Measurements from ENCODE around the gene COA5. TPM values are rescaled to one million over a fixed set of nuclear protein-coding genes. Genes with fewer than 3 reads are reported as not detected.

The COA5 gene, protein sequence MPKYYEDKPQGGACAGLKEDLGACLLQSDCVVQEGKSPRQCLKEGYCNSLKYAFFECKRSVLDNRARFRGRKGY
- total RNA-seq, result 49.4 and 52.4 TPM in 2 replicates
- 35.7 TPM for polyA plus RNA-seq (2012)

- peak; percentile 92 for DNase-seq (ENCODE audit: low read depth)
These were observed at the start of gene COA5, which contains the start of gene UNC50 for GRCh38 chr2:98608116-98608961. Gene COA5, minus strand, starts transcription at chr2:98608512. Its CDS starts 107 bp downstream, at chr2:98608405. Gene UNC50, plus strand, starts transcription at chr2:98608589. Its CDS starts 1,171 bp downstream, at chr2:98609760.

- DNase-seq (ENCODE audit: low read depth), result no peak
These were observed 48.5 kb upstream of the COA5 start for GRCh38 chr2:98656800-98657199.

GRCh38 chr2:98654699-98655495, 46.6 kb upstream of the COA5 start:
- DNase-seq (ENCODE audit: low read depth), result no peak

DNA sequence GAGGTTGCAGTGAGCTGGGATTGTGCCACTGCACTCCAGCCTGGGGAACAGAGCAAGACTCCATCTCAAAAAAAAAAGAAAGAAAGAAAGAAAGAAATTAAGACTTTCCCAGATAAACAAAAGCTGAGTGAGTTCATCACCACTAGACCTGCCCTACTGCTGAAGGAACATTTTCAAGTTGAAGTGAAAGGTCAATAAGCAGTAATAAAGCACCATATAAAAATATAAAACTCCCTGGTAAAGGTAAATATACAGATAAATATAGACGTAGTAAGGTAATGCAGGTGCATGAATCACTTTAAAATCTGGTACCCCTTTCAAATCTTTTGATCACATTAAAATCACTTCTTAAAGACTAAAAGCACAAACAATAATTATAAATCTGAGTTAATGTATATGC, 42.7 kb upstream of the COA5 start:
- DNase-seq (ENCODE audit: low read depth), result no peak

DNA sequence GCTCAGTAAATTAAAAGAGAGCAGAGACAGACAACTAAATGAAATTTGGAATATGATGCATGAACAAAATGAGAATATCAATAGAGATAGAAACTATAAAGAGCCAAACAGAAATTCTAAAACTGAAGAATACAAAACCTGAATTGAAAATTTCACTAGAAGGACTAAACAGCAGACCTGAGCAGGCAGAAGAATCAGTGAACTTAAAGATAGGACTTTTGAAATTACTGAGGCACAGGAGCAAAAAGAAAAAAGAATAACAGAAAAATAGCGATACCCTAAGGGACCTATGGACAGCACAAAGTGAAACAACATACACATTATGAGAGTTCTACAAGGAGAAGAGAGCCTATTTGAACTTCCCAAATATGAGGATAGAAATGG, 41.7 kb upstream of the COA5 start:
- DNase-seq (ENCODE audit: low read depth), result no peak

GRCh38 chr2:98649135-98649991, 41.1 kb upstream of the COA5 start:
- DNase-seq (ENCODE audit: low read depth), result peak; percentile 85

GRCh38 chr2:98648451-98648850, 40.1 kb upstream of the COA5 start:
- DNase-seq (ENCODE audit: low read depth), result no peak

DNA sequence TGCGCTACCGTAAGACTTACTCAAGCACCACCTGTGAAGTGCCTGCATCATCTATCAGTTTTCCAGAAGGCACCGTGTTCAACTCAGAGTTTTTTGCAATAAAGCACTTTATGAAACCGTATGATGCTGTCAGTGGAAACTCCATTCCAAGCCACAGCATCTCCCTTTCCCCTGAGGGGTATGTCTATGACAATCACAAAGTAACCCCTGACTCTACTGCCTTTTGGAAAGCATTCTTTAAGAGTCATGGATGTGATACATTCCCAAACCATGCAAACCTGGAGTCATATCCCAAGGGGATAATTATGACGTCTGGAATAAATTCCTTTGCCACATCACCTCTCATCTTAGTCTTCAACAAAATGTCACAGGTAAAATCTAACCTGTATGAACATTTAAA, 39.3 kb upstream of the COA5 start:
- DNase-seq (ENCODE audit: low read depth), result no peak

- no peak for DNase-seq (ENCODE audit: low read depth)
These were observed 35.3 kb upstream of the COA5 start for GRCh38 chr2:98643496-98644100.

DNA sequence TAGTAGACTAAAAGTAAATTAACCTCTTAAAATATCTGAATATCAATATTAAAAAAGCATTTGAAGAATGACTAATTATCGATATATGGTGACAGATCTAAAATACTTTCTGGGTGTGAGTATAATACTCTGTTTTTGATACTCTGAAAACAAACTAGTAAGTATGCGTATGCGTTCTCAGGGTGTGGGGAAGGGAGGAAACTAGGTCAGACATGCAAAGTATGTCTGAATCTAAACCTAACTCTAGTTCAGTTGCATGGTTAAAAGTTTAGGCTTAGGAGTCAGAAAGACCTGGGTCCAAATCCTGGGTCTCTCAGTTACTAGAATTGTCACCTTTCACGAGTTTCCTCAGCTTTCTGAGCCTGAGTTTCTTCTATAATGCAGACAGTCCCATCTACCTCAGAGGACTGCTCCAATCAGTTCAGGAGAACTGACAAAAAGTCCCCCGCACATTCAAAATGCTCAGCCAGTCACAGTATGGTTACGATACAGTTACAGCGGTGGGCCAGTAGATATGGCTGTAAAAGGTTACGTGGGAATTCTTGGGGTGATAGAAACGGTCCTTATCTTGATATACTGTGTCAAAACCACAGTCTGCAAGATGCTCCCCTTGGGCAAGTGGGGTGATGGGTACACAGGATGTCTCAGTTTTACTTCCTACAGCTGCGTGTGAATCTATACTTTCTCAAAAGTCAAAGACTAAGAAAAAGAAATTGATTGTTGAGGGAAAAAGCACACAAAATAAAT, 29.3 kb upstream of the COA5 start:
- no peak for DNase-seq (ENCODE audit: low read depth)

GRCh38 chr2:98634406-98635092, 26.2 kb upstream of the COA5 start:
- peak; percentile 48 for DNase-seq (ENCODE audit: low read depth)

DNA sequence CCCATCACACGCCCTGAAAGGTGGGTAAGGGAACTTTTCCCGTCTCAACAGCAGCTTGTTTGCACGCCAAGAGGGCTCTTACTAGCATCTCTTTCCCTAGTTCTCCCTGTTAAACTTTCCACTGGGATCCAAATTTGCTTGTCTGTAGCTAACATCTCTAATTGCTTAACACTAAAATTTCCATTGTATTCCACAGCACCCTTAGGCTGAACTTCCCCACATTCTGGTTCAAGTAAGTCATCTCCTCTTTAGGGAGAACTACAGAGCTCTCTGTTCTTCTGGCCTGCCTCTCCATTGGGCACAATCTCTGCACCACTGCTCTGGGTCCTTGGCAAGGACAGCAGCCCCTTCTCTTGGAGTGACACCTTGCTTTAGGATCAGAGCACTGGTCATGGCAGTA, 24.0 kb upstream of the COA5 start:
- DNase-seq (ENCODE audit: low read depth), result no peak

- DNase-seq (ENCODE audit: low read depth), result no peak
These were observed 15.3 kb upstream of the COA5 start for GRCh38 chr2:98623657-98624056.

DNA sequence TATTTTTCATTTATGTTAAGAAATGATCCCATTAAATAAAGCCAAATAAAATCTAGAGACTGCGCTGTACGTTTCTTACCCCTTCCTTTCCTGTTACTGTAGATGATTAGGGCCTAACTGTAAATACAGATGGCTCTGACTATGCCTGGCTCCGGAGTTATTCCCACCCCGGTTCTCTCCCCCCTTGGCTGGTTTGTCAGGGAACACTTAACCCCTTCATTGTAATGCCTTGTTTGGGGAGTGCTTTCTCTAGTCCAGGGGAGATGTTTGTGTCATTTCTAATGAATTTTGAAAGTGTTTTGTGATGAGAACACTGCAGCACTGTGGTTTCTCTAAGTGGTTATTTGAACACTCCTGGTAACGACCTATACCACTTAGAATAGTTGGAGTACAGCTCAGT, 8.8 kb upstream of the COA5 start:
- no peak for DNase-seq (ENCODE audit: low read depth)

GRCh38 chr2:98615481-98615880, 7.2 kb upstream of the COA5 start:
- no peak for DNase-seq (ENCODE audit: low read depth)

DNA sequence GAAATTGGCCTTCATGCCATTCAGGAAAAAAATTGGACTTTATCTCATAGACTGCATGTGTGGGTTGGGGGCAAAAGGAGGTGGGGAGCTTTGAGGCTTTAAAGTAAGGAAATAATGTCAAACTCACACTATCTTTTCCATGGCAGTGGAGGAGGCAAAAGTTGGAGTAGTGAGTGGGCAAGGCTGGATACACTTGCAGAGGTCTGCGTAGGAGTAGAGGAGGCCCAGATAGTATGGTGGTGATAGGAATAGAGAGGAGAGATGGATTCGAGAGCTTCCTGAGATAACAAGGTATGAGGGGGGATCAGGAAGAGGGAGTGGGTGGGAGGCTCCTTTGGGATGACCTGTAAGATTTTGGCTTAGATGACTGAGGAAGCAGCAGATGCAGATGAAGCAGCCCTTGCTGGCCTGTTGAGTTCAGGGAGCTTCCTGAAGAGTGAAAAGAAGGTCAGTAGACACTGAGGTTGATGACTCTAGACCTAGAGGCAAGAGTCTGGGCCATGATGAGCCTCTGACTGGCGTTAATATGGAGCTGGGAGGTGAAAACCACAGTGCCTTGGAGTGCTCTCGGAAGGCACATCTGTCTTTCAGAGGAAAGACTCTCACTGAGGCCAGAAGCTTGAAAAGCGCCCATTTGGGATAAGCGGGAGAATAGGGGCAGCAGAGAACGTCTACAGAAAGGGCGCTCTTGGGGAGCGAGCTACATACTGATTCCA, 5.9 kb upstream of the COA5 start:
- no peak for DNase-seq (ENCODE audit: low read depth)

DNA sequence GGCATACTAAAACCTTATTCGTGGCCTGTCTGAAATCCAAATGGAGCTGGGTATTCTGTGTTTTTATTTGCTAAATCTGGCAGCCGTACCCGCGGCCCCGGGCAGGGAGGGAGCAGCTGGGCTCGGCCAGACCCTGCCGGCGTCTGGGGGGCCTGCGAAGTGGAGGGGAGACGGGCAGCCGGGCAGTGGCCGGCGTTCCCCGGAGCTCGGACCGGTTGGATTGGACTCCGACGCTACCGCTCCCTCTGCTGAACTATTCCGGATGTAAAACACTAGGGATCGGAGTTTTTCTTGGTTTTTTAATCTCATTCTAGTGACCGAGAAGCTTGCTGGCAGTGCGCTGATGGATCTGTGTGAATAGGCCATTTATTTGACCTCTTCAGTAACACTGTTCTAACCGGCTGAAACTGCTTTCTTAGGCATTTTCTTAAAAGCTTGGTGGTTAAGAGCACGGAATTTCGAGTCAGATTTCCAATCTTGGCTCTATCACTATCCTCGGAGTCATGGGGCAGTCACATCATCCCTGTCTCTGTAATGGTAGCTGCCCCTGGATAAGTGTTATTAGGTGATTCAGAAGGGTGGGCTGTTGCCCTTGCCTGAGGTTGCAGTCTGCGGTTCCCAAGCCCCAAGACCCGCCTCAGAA, 771 bp upstream of the COA5 start:
- peak; percentile 57 for DNase-seq (ENCODE audit: low read depth)

DNA sequence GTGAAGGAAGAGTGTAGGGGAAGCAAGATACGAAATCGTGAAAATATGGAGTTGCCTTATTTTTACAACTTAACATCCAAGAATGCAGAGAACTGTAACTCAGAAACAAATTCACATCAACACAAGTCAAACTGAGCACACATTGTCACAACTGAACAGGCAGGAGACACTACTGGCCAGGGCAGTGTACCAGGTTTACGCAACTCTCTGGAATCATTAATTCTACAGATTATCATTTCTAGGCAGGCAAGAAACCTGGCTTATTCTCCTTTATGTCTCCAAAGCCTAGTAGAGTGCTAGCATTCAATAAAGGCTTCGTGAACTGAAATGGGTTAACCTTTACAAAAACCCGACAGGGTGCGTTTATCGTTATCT, 584 bp downstream of the COA5 start:
- DNase-seq (ENCODE audit: low read depth), result no peak
